WTC11 (cell line): Measurements from ENCODE around the gene VTI1A. TPM values are rescaled to one million over a fixed set of nuclear protein-coding genes. Genes with fewer than 3 reads are reported as not detected.

ENCODE experiments used
- ATAC-seq: fragments of 200-7000 bp; cut with Tn5 transposase; 2 replicates; pipeline ENCODE4 v1.10.0; 2021; ENCODE audit warnings: mild to moderate bottlenecking, moderate library complexity
- CTCF ChIA-PET: fragments of 300-600 bp; sonication (Branson Sonifier 250); formaldehyde crosslinking; loops from one replicate; lab custom pipeline; 2021; ENCODE audit warnings: antibody characterized with exemption; lab: Charles Lee
- POLR2A ChIA-PET: fragments of 350-600 bp; sonication (Branson Sonifier 250); formaldehyde crosslinking; loops from one replicate; lab custom pipeline; 2021; ENCODE audit warnings: antibody characterized with exemption; lab: Charles Lee
- DNase-seq: peaks from one replicate; pipeline ENCODE4 v3.0.0; 2021; ENCODE audit warnings: low spot score
- H3K27ac Mint-ChIP-seq: 2 replicates; pipeline ENCODE4 v1.8.0; 2021; ENCODE audit warnings: mixed read lengths
- H3K27me3 Mint-ChIP-seq: 2 replicates; pipeline ENCODE4 v1.8.0; 2021; ENCODE audit warnings: low read depth, mild to moderate bottlenecking, moderate library complexity, mixed read lengths
- H3K36me3 Mint-ChIP-seq: 2 replicates; pipeline ENCODE4 v1.8.0; 2021; ENCODE audit warnings: mixed read lengths
- H3K4me1 Mint-ChIP-seq: 2 replicates; pipeline ENCODE4 v1.8.0; 2022; ENCODE audit warnings: mixed read lengths
- H3K4me3 Mint-ChIP-seq: 2 replicates; pipeline ENCODE4 v1.8.0; 2021; ENCODE audit warnings: mild to moderate bottlenecking, moderate library complexity, mixed read lengths
- H3K9me3 Mint-ChIP-seq: 2 replicates; pipeline ENCODE4 v1.8.0; 2021; ENCODE audit warnings: mixed read lengths
- ATF2 ChIP-seq: sonication (generic); formaldehyde crosslinking; IDR thresholded peaks from 2 replicates; pipeline ENCODE4 v1.8.1; 2022; ENCODE audit warnings: low read depth, missing genetic modification reagents, borderline replicate concordance
- E2F4 ChIP-seq: sonication (generic); formaldehyde crosslinking; IDR thresholded peaks from 2 replicates; pipeline ENCODE4 v1.8.1; 2022; ENCODE audit warnings: low read depth, mild to moderate bottlenecking, moderate library complexity, missing genetic modification reagents, borderline replicate concordance
- EMX1 ChIP-seq: fragments of 250-450 bp; sonication (Bioruptor Pico); IDR thresholded peaks from 2 replicates; pipeline ENCODE4 v1.8.0; 2021; ENCODE audit warnings: mild to moderate bottlenecking
- ETV6 ChIP-seq: sonication (generic); formaldehyde crosslinking; IDR thresholded peaks from 2 replicates; pipeline ENCODE4 v1.8.1; 2022; ENCODE audit warnings: mild to moderate bottlenecking, missing genetic modification reagents
- HMGA2 ChIP-seq: fragments of 250-450 bp; sonication (Bioruptor Pico); IDR thresholded peaks from 2 replicates; pipeline ENCODE4 v1.4.0; 2021; ENCODE audit warnings: mild to moderate bottlenecking, moderate library complexity
- HMGXB4 ChIP-seq: sonication (generic); formaldehyde crosslinking; IDR thresholded peaks from 2 replicates; pipeline ENCODE4 v1.8.1; 2023; ENCODE audit warnings: mild to moderate bottlenecking, moderate library complexity, missing genetic modification reagents
- NFE2L1 ChIP-seq: sonication (generic); formaldehyde crosslinking; IDR thresholded peaks from 2 replicates; pipeline ENCODE4 v1.8.1; 2023; ENCODE audit warnings: missing genetic modification reagents
- PRDM15 ChIP-seq: sonication (generic); formaldehyde crosslinking; IDR thresholded peaks from 2 replicates; pipeline ENCODE4 v1.8.0; 2022; ENCODE audit warnings: missing genetic modification reagents
- RELA ChIP-seq: sonication (generic); formaldehyde crosslinking; IDR thresholded peaks from 2 replicates; pipeline ENCODE4 v1.8.1; 2022; ENCODE audit warnings: missing genetic modification reagents, mild to moderate bottlenecking, borderline replicate concordance
- SMAD4 ChIP-seq: sonication (generic); formaldehyde crosslinking; IDR thresholded peaks from 2 replicates; pipeline ENCODE4 v1.8.0; 2022; ENCODE audit warnings: mild to moderate bottlenecking, missing genetic modification reagents
- USF1 ChIP-seq: sonication (generic); formaldehyde crosslinking; IDR thresholded peaks from 2 replicates; pipeline ENCODE4 v1.8.0; 2022; ENCODE audit warnings: mild to moderate bottlenecking, missing genetic modification reagents
- ZMAT4 ChIP-seq: fragments of 250-450 bp; sonication (Bioruptor Pico); IDR thresholded peaks from 2 replicates; pipeline ENCODE4 v1.9.0; 2021; ENCODE audit warnings: mild to moderate bottlenecking
- ZNF416 ChIP-seq: fragments of 250-450 bp; sonication (Bioruptor Pico); IDR thresholded peaks from 2 replicates; pipeline ENCODE4 v1.9.0; 2021; ENCODE audit warnings: mild to moderate bottlenecking, inconsistent platforms
- ZNF425 ChIP-seq: fragments of 250-450 bp; sonication (Bioruptor Pico); conservative IDR thresholded peaks from 2 replicates; pipeline ENCODE4 v1.9.0; 2021; ENCODE audit warnings: mild to moderate bottlenecking
- total RNA-seq: library from RNA; stranded (reverse); gene quantifications from 3 replicates; pipeline ENCODE4 v1.2.3, GENCODE V29; 2021
- TF ChIP-seq, protein P1 (sequence below): fragments of 250-450 bp; sonication (Bioruptor Pico); IDR thresholded peaks from 2 replicates; pipeline ENCODE4 v2.1.2; 2022; ENCODE audit warnings: mild to moderate bottlenecking, moderate library complexity
- TF ChIP-seq, protein P2 (sequence below): sonication (generic); formaldehyde crosslinking; conservative IDR thresholded peaks from 2 replicates; pipeline ENCODE4 v1.8.1; 2023; ENCODE audit warnings: mild to moderate bottlenecking, low read depth, missing genetic modification reagents, moderate library complexity

VTI1A gene
- total RNA-seq, 1 experiment from 2014 or later = 20.1 TPM

DNA sequence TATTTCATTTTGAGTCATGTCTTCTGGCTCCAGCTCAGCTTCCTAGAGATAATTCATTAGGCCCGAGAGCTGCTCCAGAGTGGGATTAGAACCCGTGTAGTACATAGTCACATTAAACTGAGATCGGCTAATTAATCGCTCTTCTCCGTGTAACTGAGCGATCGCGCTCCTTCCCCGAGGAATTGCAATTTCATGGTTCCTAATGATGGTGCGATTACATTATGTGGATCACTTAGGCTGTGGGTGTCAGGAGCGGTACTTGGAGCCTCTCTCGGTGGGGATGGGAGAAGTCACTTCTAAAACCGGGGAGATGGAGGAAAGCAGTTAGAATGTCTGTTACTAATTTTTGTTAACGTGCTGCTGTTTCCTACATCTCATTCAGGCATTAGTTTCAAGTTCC is 380.1 kb downstream of the VTI1A start:
- Mint-ChIP-seq H3K36me3 (no peaks in the 10 kb centered on the region), H3K27me3 (no peaks in the 10 kb centered on the region), H3K9me3 (no peaks in the 10 kb centered on the region), H3K4me3 (no peak overlapping the region), H3K4me1 (peaks cover 35% of the 10 kb centered on the region), H3K27ac (no peak overlapping the region)
- POLR2A ChIA-PET = no interaction called here
- TF ChIP-seq, protein P1, sequence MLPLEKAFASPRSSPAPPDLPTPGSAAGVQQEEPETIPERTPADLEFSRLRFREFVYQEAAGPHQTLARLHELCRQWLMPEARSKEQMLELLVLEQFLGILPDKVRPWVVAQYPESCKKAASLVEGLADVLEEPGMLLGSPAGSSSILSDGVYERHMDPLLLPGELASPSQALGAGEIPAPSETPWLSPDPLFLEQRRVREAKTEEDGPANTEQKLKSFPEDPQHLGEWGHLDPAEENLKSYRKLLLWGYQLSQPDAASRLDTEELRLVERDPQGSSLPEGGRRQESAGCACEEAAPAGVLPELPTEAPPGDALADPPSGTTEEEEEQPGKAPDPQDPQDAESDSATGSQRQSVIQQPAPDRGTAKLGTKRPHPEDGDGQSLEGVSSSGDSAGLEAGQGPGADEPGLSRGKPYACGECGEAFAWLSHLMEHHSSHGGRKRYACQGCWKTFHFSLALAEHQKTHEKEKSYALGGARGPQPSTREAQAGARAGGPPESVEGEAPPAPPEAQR (CRISPR knock-in tag) = no peak
- no peak for TF ChIP-seq HMGXB4
- TF ChIP-seq RELA (CRISPR knock-in tag) = no peak
- TF ChIP-seq NFE2L1 = no peak
- TF ChIP-seq ETV6 = no peak
- no peak for DNase-seq
- no peak for ATAC-seq
- CTCF ChIA-PET = no interaction called here

GRCh38 chr10:112827951-112828350 is 380.9 kb downstream of the VTI1A start:
- Mint-ChIP-seq H3K36me3 (no peaks in the 10 kb centered on the region), H3K4me3 (no peak overlapping the region), H3K4me1 (peaks cover 39% of the 10 kb centered on the region), H3K27me3 (peaks cover 3% of the 10 kb centered on the region; the same call in 1 of the 2 replicates), H3K9me3 (no peaks in the 10 kb centered on the region), H3K27ac (no peak overlapping the region)
- POLR2A ChIA-PET = no interaction called here
- TF ChIP-seq SMAD4 (CRISPR knock-in tag) (no peak), E2F4 (CRISPR knock-in tag) (no peak), EMX1 (CRISPR knock-in tag) (no peak), ZMAT4 (CRISPR knock-in tag) (no peak), HMGA2 (no peak), USF1 (CRISPR knock-in tag) (no peak), ZNF425 (CRISPR knock-in tag) (no peak), NFE2L1 (no peak), ZNF416 (no peak), PRDM15 (CRISPR knock-in tag) (no peak), ATF2 (CRISPR knock-in tag) (no peak)
- TF ChIP-seq, protein P2, sequence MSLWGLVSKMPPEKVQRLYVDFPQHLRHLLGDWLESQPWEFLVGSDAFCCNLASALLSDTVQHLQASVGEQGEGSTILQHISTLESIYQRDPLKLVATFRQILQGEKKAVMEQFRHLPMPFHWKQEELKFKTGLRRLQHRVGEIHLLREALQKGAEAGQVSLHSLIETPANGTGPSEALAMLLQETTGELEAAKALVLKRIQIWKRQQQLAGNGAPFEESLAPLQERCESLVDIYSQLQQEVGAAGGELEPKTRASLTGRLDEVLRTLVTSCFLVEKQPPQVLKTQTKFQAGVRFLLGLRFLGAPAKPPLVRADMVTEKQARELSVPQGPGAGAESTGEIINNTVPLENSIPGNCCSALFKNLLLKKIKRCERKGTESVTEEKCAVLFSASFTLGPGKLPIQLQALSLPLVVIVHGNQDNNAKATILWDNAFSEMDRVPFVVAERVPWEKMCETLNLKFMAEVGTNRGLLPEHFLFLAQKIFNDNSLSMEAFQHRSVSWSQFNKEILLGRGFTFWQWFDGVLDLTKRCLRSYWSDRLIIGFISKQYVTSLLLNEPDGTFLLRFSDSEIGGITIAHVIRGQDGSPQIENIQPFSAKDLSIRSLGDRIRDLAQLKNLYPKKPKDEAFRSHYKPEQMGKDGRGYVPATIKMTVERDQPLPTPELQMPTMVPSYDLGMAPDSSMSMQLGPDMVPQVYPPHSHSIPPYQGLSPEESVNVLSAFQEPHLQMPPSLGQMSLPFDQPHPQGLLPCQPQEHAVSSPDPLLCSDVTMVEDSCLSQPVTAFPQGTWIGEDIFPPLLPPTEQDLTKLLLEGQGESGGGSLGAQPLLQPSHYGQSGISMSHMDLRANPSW = no peak
- CTCF ChIA-PET = no interaction called here
- no peak for ATAC-seq
- no peak for DNase-seq
